Endothelial cell of umbilical vein (primary cell): ENCODE data around the gene EIF4G2. TPM values are rescaled to one million over a fixed set of nuclear protein-coding genes. Genes with fewer than 3 reads are reported as not detected.
A peak's percentile ranks its signal among the peaks of the same experiment; 100 is the strongest.

ENCODE experiments used
- BruUV-seq: library from RNA; stranded (reverse); fragments of 400-500 nt; replicated peaks from 2 replicates; lab custom pipeline; 2021; lab: Mats Ljungman, UMichigan
- CTCF ChIA-PET: fragments of 300-600, 350-600 bp; sonication (Branson Sonifier 250); formaldehyde crosslinking; loops from one replicate; lab custom pipeline; 2021; ENCODE audit warnings: antibody characterized with exemption, inconsistent platforms; lab: Charles Lee
- POLR2A ChIA-PET: fragments of 300-600, 350-600 bp; sonication (Branson Sonifier 250); formaldehyde crosslinking; loops from one replicate; lab custom pipeline; 2021; ENCODE audit warnings: antibody characterized with exemption, inconsistent platforms; lab: Charles Lee
- DNase-seq: peaks from one replicate; pipeline ENCODE4 v3.0.0-alpha.2; 2011; ENCODE audit warnings: low read depth, low spot score
- FAIRE-seq: peaks from 2 replicates; lab custom pipeline; 2011; peaks lifted over from hg19 to GRCh38; lab: Jason Lieb, UNC
- H2AFZ ChIP-seq: 2 replicates; pipeline ENCODE4 v1.6.0; 2012; ENCODE audit warnings: low read depth, low read length, control low read depth, inconsistent platforms
- H3K27ac ChIP-seq: 2 replicates; pipeline ENCODE4 v1.5.1; 2011; ENCODE audit warnings: low read depth, mild to moderate bottlenecking, control low read depth, low read length, moderate library complexity; ENCODE audit not compliant: insufficient read depth
- H3K27me3 ChIP-seq, 2 experiments: 2 replicates each; pipeline versions ENCODE4 v1.6.0 to v1.6.1; 2011; ENCODE audit warnings: low read length in 2 of 2, mixed read lengths in 1 of 2; ENCODE audit not compliant: control insufficient read depth in 2 of 2, insufficient read depth in 2 of 2
- H3K36me3 ChIP-seq, 2 experiments: 2 replicates in 1 of 2; 3 replicates in 1 of 2; pipeline ENCODE4 v1.5.1; 2011; ENCODE audit warnings: low read length in 2 of 2, mild to moderate bottlenecking in 1 of 2, moderate library complexity in 1 of 2; ENCODE audit not compliant: control insufficient read depth in 2 of 2, insufficient read depth in 2 of 2; ENCODE audit errors: extremely low read depth in 1 of 2
- H3K4me1 ChIP-seq: 3 replicates; pipeline ENCODE4 v1.5.1; 2011; ENCODE audit warnings: mild to moderate bottlenecking, low read length; ENCODE audit not compliant: control insufficient read depth, insufficient read depth; ENCODE audit errors: extremely low read depth
- H3K4me2 ChIP-seq: 2 replicates; pipeline ENCODE4 v1.6.1; 2011; ENCODE audit warnings: low read length, control low read depth, mixed read lengths; ENCODE audit not compliant: insufficient read depth
- H3K4me3 ChIP-seq, 3 experiments: fragments of 200-600 bp in 1 of 3; sonication (generic), shearing (Covaris generic) in 1 of 3; replicated peaks in 1 of 3; 2 replicates each; pipeline ENCODE4 v1.5.1; 2011 to 2016; ENCODE audit warnings: control low read depth in 3 of 3, low read length in 3 of 3, mild to moderate bottlenecking in 2 of 3, inconsistent platforms in 1 of 3, low read depth in 1 of 3, moderate library complexity in 1 of 3; ENCODE audit not compliant: insufficient read depth in 1 of 3
- H3K79me2 ChIP-seq: 2 replicates; pipeline ENCODE4 v1.6.0; 2012; ENCODE audit warnings: low read length, inconsistent platforms; ENCODE audit not compliant: control insufficient read depth, insufficient read depth
- H3K9ac ChIP-seq: replicated peaks from 2 replicates; pipeline ENCODE3; 2011; ENCODE audit warnings: low read length, control low read depth; ENCODE audit not compliant: insufficient read depth; ENCODE audit errors: extremely low read depth
- H3K9me1 ChIP-seq: replicated peaks from 3 replicates; pipeline ENCODE4 v1.6.0; 2011; ENCODE audit warnings: mild to moderate bottlenecking, low read length; ENCODE audit not compliant: control insufficient read depth, insufficient read depth; ENCODE audit errors: extremely low read depth
- H3K9me3 ChIP-seq: replicated peaks from 2 replicates; pipeline ENCODE4 v1.5.1; 2012; ENCODE audit warnings: low read length, inconsistent platforms; ENCODE audit not compliant: control insufficient read depth, insufficient read depth
- H4K20me1 ChIP-seq: replicated peaks from 2 replicates; pipeline ENCODE3; 2011; ENCODE audit warnings: mild to moderate bottlenecking, low read length; ENCODE audit not compliant: control insufficient read depth, insufficient read depth; ENCODE audit errors: extremely low read depth
- EZH2 ChIP-seq: IDR thresholded peaks from 2 replicates; pipeline ENCODE4 v1.6.1; 2012; ENCODE audit warnings: borderline replicate concordance, low read depth, mild to moderate bottlenecking, moderate library complexity, low read length, inconsistent platforms; ENCODE audit not compliant: severe bottlenecking
- GATA2 ChIP-seq: IDR thresholded peaks from 2 replicates; pipeline ENCODE4 v1.7.0; 2011; ENCODE audit warnings: low read depth, mild to moderate bottlenecking, moderate library complexity, mixed read lengths, low read length; ENCODE audit not compliant: insufficient read length, insufficient read depth
- MYC ChIP-seq: IDR thresholded peaks from one replicate; pipeline ENCODE4 v1.6.1; 2011; ENCODE audit warnings: mild to moderate bottlenecking, low read depth, low read length
- POLR2AphosphoS5 ChIP-seq: IDR thresholded peaks from 2 replicates; pipeline ENCODE4 v1.6.1; 2012; ENCODE audit warnings: low read depth, mild to moderate bottlenecking, control low read depth, low read length, moderate library complexity; ENCODE audit not compliant: insufficient read depth
- dilution Hi-C: fragments of 300-500 bp; cut with MboI; formaldehyde crosslinking; loops from one replicate; pipeline ENCODE4 v1.15.0; 2019; ENCODE audit warnings: low sequenced_read_pairs; ENCODE audit not compliant: extremely low pct_ligation_motif_present
- intact Hi-C: fragments of 100-400 bp; cut with micrococcal nuclease; formaldehyde crosslinking; loops from one replicate; pipeline ENCODE4 v1.10.0; 2022
- polyA plus RNA-seq, 4 experiments: library from polyadenylated mRNA; depleted of rRNA in 3 of 4; stranded (reverse) in 3 of 4; unstranded in 1 of 4; fragments of >200 nt; gene quantifications; 2 replicates each; pipeline versions ENCODE4 v1.2.1 to v1.2.3, GENCODE V29; 2011 to 2012; ENCODE audit warnings: missing spikeins in 1 of 4
- total RNA-seq: library from RNA; stranded (reverse); gene quantifications from 2 replicates; pipeline ENCODE4 v1.2.3, GENCODE V29; 2021
- TF ChIP-seq, protein P1 (sequence below): IDR thresholded peaks from 2 replicates; pipeline ENCODE4 v1.6.1; 2011; ENCODE audit not compliant: insufficient read depth, insufficient read length

Gene EIF4G2
- total and polyA plus RNA-seq, 2 donors (not counting 3 experiments of a cell fraction or from before 2014, with no cell fraction given): 382 to 1,194 TPM

DNA sequence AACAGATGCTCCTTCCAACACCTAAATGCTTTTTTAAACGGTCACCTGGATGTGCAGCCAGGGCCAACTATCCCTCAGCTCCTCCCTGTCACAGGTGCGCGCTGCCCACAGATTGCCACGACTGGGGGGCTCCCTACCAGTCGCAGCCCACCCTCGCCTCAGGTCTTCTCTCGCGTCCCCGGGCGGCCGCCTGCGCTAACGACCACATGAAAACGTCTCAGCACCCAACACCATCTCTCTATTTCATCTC, 48.7 kb upstream of the EIF4G2 start:
- Histone ChIP-seq H3K4me3 (peak overlapping the region; percentile 63 to 100 (median 94)), H2AFZ (peak overlapping the region; percentile 42), H3K4me1 (peaks cover 8% of the 10 kb centered on the region), H3K4me2 (peak overlapping the region; percentile 93), H3K9me1 (no peaks in the 10 kb centered on the region), H3K9ac (peak overlapping the region; percentile 92), H3K79me2 (peaks cover 43% of the 10 kb centered on the region), H3K9me3 (no peaks in the 10 kb centered on the region), H4K20me1 (no peaks in the 10 kb centered on the region), H3K27ac (peak overlapping the region; percentile 80), H3K36me3 (peaks cover 5 to 16% of the 10 kb centered on the region in 2 experiments), H3K27me3 (no peaks in the 10 kb centered on the region)
- TF ChIP-seq, protein P1, sequence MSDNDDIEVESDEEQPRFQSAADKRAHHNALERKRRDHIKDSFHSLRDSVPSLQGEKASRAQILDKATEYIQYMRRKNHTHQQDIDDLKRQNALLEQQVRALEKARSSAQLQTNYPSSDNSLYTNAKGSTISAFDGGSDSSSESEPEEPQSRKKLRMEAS: no peak
- TF ChIP-seq MYC (no peak), GATA2 (no peak), EZH2 (no peak), POLR2AphosphoS5 (no peak)
- CTCF ChIA-PET: interaction anchor here (1.0 to 3.1 kb wide), 9 partner anchors 21 to 171 kb away, joined by 3 to 18 read pairs (median 13); partner anchors contain the start of gene EIF4G2
- no TSS peak for BruUV-seq
- dilution Hi-C loops: no loop called here
- intact Hi-C loops: no loop called here
- DNase-seq: no peak
- POLR2A ChIA-PET: interaction anchor here (1.0 to 3.3 kb wide), 5 partner anchors 9 to 76 kb away, joined by 3 to 90 read pairs (median 6); partner anchors contain the start of gene EIF4G2
- no peak for FAIRE-seq

DNA sequence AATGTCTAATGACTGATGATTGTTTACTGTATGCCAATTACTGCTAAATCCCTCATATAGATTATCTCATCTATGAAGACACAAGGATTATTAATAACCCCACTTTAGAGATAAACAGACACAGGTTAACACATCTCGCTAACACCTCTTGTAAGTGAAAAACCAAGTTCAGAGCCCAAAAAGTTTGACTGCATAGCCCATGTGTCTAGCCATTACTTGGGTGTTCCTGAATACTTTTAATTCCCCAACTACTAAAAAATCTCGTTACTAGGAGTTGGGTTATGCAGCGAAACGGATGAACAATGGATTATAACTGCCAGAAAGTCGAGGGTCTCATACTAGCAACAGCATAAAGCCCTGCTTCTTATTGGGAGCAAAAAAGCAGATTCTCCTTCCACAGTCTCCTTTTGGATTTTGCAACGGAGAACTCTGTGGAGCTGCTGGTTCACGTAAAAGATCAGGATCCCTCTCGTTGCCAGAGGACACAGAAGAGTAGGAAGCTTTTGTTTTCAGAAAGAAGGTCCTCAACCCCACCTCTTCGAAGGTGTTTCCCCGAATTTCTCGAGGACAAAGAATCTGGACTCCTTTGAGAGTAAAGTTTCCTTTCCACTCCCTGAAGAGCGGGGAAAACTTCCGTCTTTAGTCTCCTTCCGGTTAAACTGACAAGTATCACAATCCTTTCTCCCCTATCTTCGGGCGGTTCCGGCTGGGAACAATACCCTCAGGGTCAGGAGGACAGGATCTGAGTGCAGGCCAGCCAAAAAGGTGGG, 48.1 kb upstream of the EIF4G2 start:
- ChIA-PET CTCF (interaction anchor here (0.8 to 3.1 kb wide), 5 partner anchors 44 to 154 kb away, joined by 3 to 18 read pairs (median 14); partner anchors contain the start of gene EIF4G2), POLR2A (interaction anchor here (1.6 to 3.3 kb wide), 3 partner anchors 8 to 77 kb away, joined by 5 to 90 read pairs (median 6); partner anchors contain the start of gene EIF4G2)
- Histone ChIP-seq H4K20me1 (no peaks in the 10 kb centered on the region), H2AFZ (peak overlapping the region; percentile 42), H3K9ac (peak overlapping the region; percentile 92), H3K27me3 (no peaks in the 10 kb centered on the region), H3K9me1 (no peaks in the 10 kb centered on the region), H3K4me1 (peaks cover 8% of the 10 kb centered on the region), H3K4me3 (peak overlapping the region; percentile 63 to 100 (median 94)), H3K36me3 (peaks cover 5 to 19% of the 10 kb centered on the region in 2 experiments), H3K4me2 (peak overlapping the region; percentile 93), H3K9me3 (no peaks in the 10 kb centered on the region), H3K79me2 (peaks cover 46% of the 10 kb centered on the region), H3K27ac (peak overlapping the region; percentile 80)
- intact Hi-C loops: no loop called here
- TF ChIP-seq GATA2: no peak
- no TSS peak for BruUV-seq
- peak; percentile 33 for FAIRE-seq
- dilution Hi-C loops: no loop called here
- DNase-seq: peak; percentile 52
